ENCODE data around the gene GBE1.

The GBE1 gene

GRCh38 chr3:81728766-81729544 is 32.5 kb downstream of the GBE1 start:
- Histone ChIP-seq H3K27me3 (replicated peaks; ENCODE audit: control insufficient read depth, insufficient read depth, low read length) (no peaks in the 10 kb centered on the region), H3K4me3 (replicated peaks; ENCODE audit: low read depth, low read length) (no peak overlapping the region), H3K36me3 (ENCODE audit: control insufficient read depth, insufficient read depth, low read length) (no peaks in the 10 kb centered on the region)
- DNase-seq (ENCODE audit: extremely low read depth, insufficient read length): no peak
- TF ChIP-seq CTCF (IDR thresholded peaks at IDR 0.05; ENCODE audit: insufficient read depth, low read length, poor library complexity, severe bottlenecking): no peak

GRCh38 chr3:81726735-81727134 is 34.7 kb downstream of the GBE1 start:
- no peak overlapping the region for H3K4me3 ChIP-seq (replicated peaks; ENCODE audit: low read depth, low read length)
- no peak for TF ChIP-seq CTCF (IDR thresholded peaks at IDR 0.05; ENCODE audit: insufficient read depth, low read length, poor library complexity, severe bottlenecking)
- no peaks in the 10 kb centered on the region for H3K36me3 ChIP-seq (ENCODE audit: control insufficient read depth, insufficient read depth, low read length)
- H3K27me3 ChIP-seq (replicated peaks; ENCODE audit: control insufficient read depth, insufficient read depth, low read length): no peaks in the 10 kb centered on the region
- no peak for DNase-seq (ENCODE audit: extremely low read depth, insufficient read length)

- no peak for DNase-seq (ENCODE audit: extremely low read depth, insufficient read length)
- Histone ChIP-seq H3K4me3 (replicated peaks; ENCODE audit: low read depth, low read length) (no peak overlapping the region), H3K36me3 (ENCODE audit: control insufficient read depth, insufficient read depth, low read length) (no peaks in the 10 kb centered on the region), H3K27me3 (replicated peaks; ENCODE audit: control insufficient read depth, insufficient read depth, low read length) (no peaks in the 10 kb centered on the region)
- no peak for TF ChIP-seq CTCF (IDR thresholded peaks at IDR 0.05; ENCODE audit: insufficient read depth, low read length, poor library complexity, severe bottlenecking)
Measured at GRCh38 chr3:81726132-81726531, 35.3 kb downstream of the GBE1 start.

GRCh38 chr3:81723732-81724313 is 37.6 kb downstream of the GBE1 start:
- Histone ChIP-seq H3K4me3 (replicated peaks; ENCODE audit: low read depth, low read length) (no peak overlapping the region), H3K36me3 (ENCODE audit: control insufficient read depth, insufficient read depth, low read length) (no peaks in the 10 kb centered on the region), H3K27me3 (replicated peaks; ENCODE audit: control insufficient read depth, insufficient read depth, low read length) (no peaks in the 10 kb centered on the region)
- DNase-seq (ENCODE audit: extremely low read depth, insufficient read length): no peak
- TF ChIP-seq CTCF (IDR thresholded peaks at IDR 0.05; ENCODE audit: insufficient read depth, low read length, poor library complexity, severe bottlenecking): no peak

- Histone ChIP-seq H3K4me3 (replicated peaks; ENCODE audit: low read depth, low read length) (no peak overlapping the region), H3K27me3 (replicated peaks; ENCODE audit: control insufficient read depth, insufficient read depth, low read length) (no peaks in the 10 kb centered on the region), H3K36me3 (ENCODE audit: control insufficient read depth, insufficient read depth, low read length) (no peaks in the 10 kb centered on the region)
- no peak for TF ChIP-seq CTCF (IDR thresholded peaks at IDR 0.05; ENCODE audit: insufficient read depth, low read length, poor library complexity, severe bottlenecking)
- DNase-seq (ENCODE audit: extremely low read depth, insufficient read length): no peak
Measured at GRCh38 chr3:81718311-81718710, 43.1 kb downstream of the GBE1 start.

All from GM06990 (cell line).